WTC11 (cell line): Measurements from ENCODE around the gene DIO3. TPM values are rescaled to one million over a fixed set of nuclear protein-coding genes. Genes with fewer than 3 reads are reported as not detected.

Source experiments
- ATAC-seq: fragments of 200-7000 bp; cut with Tn5 transposase; 2 replicates; pipeline ENCODE4 v1.10.0; 2021; ENCODE audit warnings: mild to moderate bottlenecking, moderate library complexity
- CTCF ChIA-PET: fragments of 300-600 bp; sonication (Branson Sonifier 250); formaldehyde crosslinking; loops from one replicate; lab custom pipeline; 2021; ENCODE audit warnings: antibody characterized with exemption; lab: Charles Lee
- POLR2A ChIA-PET: fragments of 350-600 bp; sonication (Branson Sonifier 250); formaldehyde crosslinking; loops from one replicate; lab custom pipeline; 2021; ENCODE audit warnings: antibody characterized with exemption; lab: Charles Lee
- DNase-seq: peaks from one replicate; pipeline ENCODE4 v3.0.0; 2021; ENCODE audit warnings: low spot score
- H3K27ac Mint-ChIP-seq: 2 replicates; pipeline ENCODE4 v1.8.0; 2021; ENCODE audit warnings: mixed read lengths
- H3K27me3 Mint-ChIP-seq: 2 replicates; pipeline ENCODE4 v1.8.0; 2021; ENCODE audit warnings: low read depth, mild to moderate bottlenecking, moderate library complexity, mixed read lengths
- H3K36me3 Mint-ChIP-seq: 2 replicates; pipeline ENCODE4 v1.8.0; 2021; ENCODE audit warnings: mixed read lengths
- H3K4me1 Mint-ChIP-seq: 2 replicates; pipeline ENCODE4 v1.8.0; 2022; ENCODE audit warnings: mixed read lengths
- H3K4me3 Mint-ChIP-seq: 2 replicates; pipeline ENCODE4 v1.8.0; 2021; ENCODE audit warnings: mild to moderate bottlenecking, moderate library complexity, mixed read lengths
- H3K9me3 Mint-ChIP-seq: 2 replicates; pipeline ENCODE4 v1.8.0; 2021; ENCODE audit warnings: mixed read lengths
- ATF3 ChIP-seq: sonication (generic); formaldehyde crosslinking; conservative IDR thresholded peaks from 2 replicates; pipeline ENCODE4 v1.8.1; 2022; ENCODE audit warnings: mild to moderate bottlenecking, missing genetic modification reagents
- CBFB ChIP-seq: sonication (generic); formaldehyde crosslinking; IDR thresholded peaks from 2 replicates; pipeline ENCODE4 v1.8.1; 2022; ENCODE audit warnings: mild to moderate bottlenecking, low read depth, missing genetic modification reagents
- CTCF ChIP-seq: fragments of 200-600 bp; IDR thresholded peaks from 2 replicates; pipeline ENCODE4 v1.8.0; 2022; ENCODE audit warnings: antibody characterized with exemption
- E2F5 ChIP-seq: sonication (generic); formaldehyde crosslinking; IDR thresholded peaks from 2 replicates; pipeline ENCODE4 v1.8.1; 2022; ENCODE audit warnings: mild to moderate bottlenecking, moderate library complexity, missing genetic modification reagents
- FOXK1 ChIP-seq: sonication (generic); formaldehyde crosslinking; IDR thresholded peaks from 2 replicates; pipeline ENCODE4 v1.8.0; 2022; ENCODE audit warnings: mild to moderate bottlenecking, moderate library complexity, missing genetic modification reagents
- GABPB1 ChIP-seq: sonication (generic); formaldehyde crosslinking; IDR thresholded peaks from 2 replicates; pipeline ENCODE4 v1.8.1; 2023; ENCODE audit warnings: mild to moderate bottlenecking, missing genetic modification reagents
- HMGXB4 ChIP-seq: sonication (generic); formaldehyde crosslinking; IDR thresholded peaks from 2 replicates; pipeline ENCODE4 v1.8.1; 2023; ENCODE audit warnings: mild to moderate bottlenecking, moderate library complexity, missing genetic modification reagents
- JUN ChIP-seq: sonication (generic); formaldehyde crosslinking; IDR thresholded peaks from 2 replicates; pipeline ENCODE4 v1.8.0; 2023; ENCODE audit warnings: mild to moderate bottlenecking, missing genetic modification reagents
- MAX ChIP-seq: sonication (generic); formaldehyde crosslinking; IDR thresholded peaks from 2 replicates; pipeline ENCODE4 v1.8.0; 2022; ENCODE audit warnings: mild to moderate bottlenecking, missing genetic modification reagents
- NR3C1 ChIP-seq: sonication (generic); formaldehyde crosslinking; conservative IDR thresholded peaks from 2 replicates; pipeline ENCODE4 v1.8.1; 2023; ENCODE audit warnings: low read depth, mild to moderate bottlenecking, missing genetic modification reagents
- OVOL2 ChIP-seq: fragments of 250-450 bp; sonication (Bioruptor Pico); IDR thresholded peaks from 2 replicates; pipeline ENCODE4 v1.9.0; 2021; ENCODE audit warnings: mild to moderate bottlenecking, borderline replicate concordance
- RELA ChIP-seq: sonication (generic); formaldehyde crosslinking; IDR thresholded peaks from 2 replicates; pipeline ENCODE4 v1.8.1; 2022; ENCODE audit warnings: missing genetic modification reagents, mild to moderate bottlenecking, borderline replicate concordance
- ZMAT4 ChIP-seq: fragments of 250-450 bp; sonication (Bioruptor Pico); IDR thresholded peaks from 2 replicates; pipeline ENCODE4 v1.9.0; 2021; ENCODE audit warnings: mild to moderate bottlenecking
- ZNF232 ChIP-seq: sonication (generic); formaldehyde crosslinking; IDR thresholded peaks from 2 replicates; pipeline ENCODE4 v1.8.0; 2022; ENCODE audit warnings: mild to moderate bottlenecking, missing genetic modification reagents
- ZNF423 ChIP-seq: fragments of 250-450 bp; sonication (Bioruptor Pico); IDR thresholded peaks from 2 replicates; pipeline ENCODE4 v2.1.2; 2022; ENCODE audit warnings: mild to moderate bottlenecking, moderate library complexity
- total RNA-seq: library from RNA; stranded (reverse); gene quantifications from 3 replicates; pipeline ENCODE4 v1.2.3, GENCODE V29; 2021

Gene DIO3
- total RNA-seq, 1 experiment from 2014 or later: 0.52 TPM

GRCh38 chr14:101521473-101521915, 39.8 kb upstream of the DIO3 start (continued):
- no peak for TF ChIP-seq ZNF423 (CRISPR knock-in tag)
- TF ChIP-seq ZMAT4 (CRISPR knock-in tag): no peak
- no peak for TF ChIP-seq NR3C1 (CRISPR knock-in tag)
- TF ChIP-seq OVOL2: no peak
- TF ChIP-seq CTCF: no peak
- TF ChIP-seq RELA (CRISPR knock-in tag): no peak
- no peak for TF ChIP-seq MAX (CRISPR knock-in tag)
- no peak for TF ChIP-seq HMGXB4 (CRISPR knock-in tag)

GRCh38 chr14:101521978-101522377, 39.3 kb upstream of the DIO3 start:
- ATAC-seq: no peak
- Mint-ChIP-seq H3K4me3 (no peak overlapping the region), H3K27me3 (no peaks in the 10 kb centered on the region), H3K27ac (no peak overlapping the region), H3K36me3 (peaks cover 4% of the 10 kb centered on the region), H3K9me3 (peaks cover 7% of the 10 kb centered on the region), H3K4me1 (peaks cover 11% of the 10 kb centered on the region)
- ChIA-PET POLR2A (no interaction called here), CTCF (interaction anchor here (1.1 kb wide), 1 partner anchor 10 kb away, joined by 3 read pairs; no protein-coding TSS in a partner anchor)
- no peak for DNase-seq
- no peak for TF ChIP-seq CBFB
- TF ChIP-seq E2F5 (CRISPR knock-in tag): no peak
- no peak for TF ChIP-seq FOXK1
- no peak for TF ChIP-seq CTCF
- TF ChIP-seq GABPB1 (CRISPR knock-in tag): no peak
- TF ChIP-seq ATF3 (CRISPR knock-in tag): no peak
- no peak for TF ChIP-seq JUN (CRISPR knock-in tag)
- no peak for TF ChIP-seq ZNF232 (CRISPR knock-in tag)
